Psoas muscle (tissue), 8 donors: ENCODE data around the gene IL1R1. TPM values are rescaled to one million over a fixed set of nuclear protein-coding genes. Genes with fewer than 3 reads are reported as not detected.

Experiments
- ATAC-seq, 4 donors: fragments of 200-7000 bp; cut with Tn5 transposase; one replicate each; pipeline ENCODE4 v1.9.1; 2020; ENCODE audit warnings: moderate library complexity in 3 of 4, mild to moderate bottlenecking in 2 of 4
- DNase-seq, 2 donors: peaks; one replicate each; pipeline ENCODE4 v3.0.0-alpha.2; 2020
- H3K27ac ChIP-seq: fragments of 200-600 bp; one replicate; pipeline ENCODE4 v1.8.0; 2022
- H3K27me3 ChIP-seq, 3 donors: fragments of 200-600 bp in 1 of 3; one replicate each; pipeline versions ENCODE4 v1.6.1 to v1.8.0; 2013 to 2022; ENCODE audit warnings: low read length in 2 of 3, mild to moderate bottlenecking in 2 of 3, moderate library complexity in 1 of 3; ENCODE audit not compliant: insufficient read depth in 3 of 3
- H3K36me3 ChIP-seq, 2 donors: fragments of 200-600 bp in 1 of 2; one replicate each; pipeline versions ENCODE4 v1.6.1 to v1.8.0; 2013 to 2022; ENCODE audit warnings: low read depth in 1 of 2, mild to moderate bottlenecking in 1 of 2, moderate library complexity in 1 of 2; ENCODE audit not compliant: insufficient read depth in 1 of 2
- H3K4me1 ChIP-seq: fragments of 200-600 bp; one replicate; pipeline ENCODE4 v1.8.0; 2022
- H3K4me3 ChIP-seq: fragments of 200-600 bp; one replicate; pipeline ENCODE4 v1.8.0; 2022; ENCODE audit warnings: mild to moderate bottlenecking
- H3K9me3 ChIP-seq: fragments of 200-600 bp; one replicate; pipeline ENCODE4 v1.8.0; 2022
- WGBS, 3 donors: extraction: QIAGEN DNeasy Blood & Tissue Kit; methylation state at CpG; one replicate each; pipeline versions ENCODE4 v1.1.6 to v1.1.7; 2013; 5-methylcytosine and 5-hydroxymethylcytosine counted together
- intact Hi-C, 2 donors: fragments of 100-400 bp; cut with DNase I; formaldehyde crosslinking; loops; one replicate each; pipeline versions ENCODE4 v1.11.0 to v1.14.2; 2022
- polyA plus RNA-seq, 3 donors: library from polyadenylated mRNA; stranded (reverse); fragments of 200-250 nt; gene quantifications; one replicate each; pipeline ENCODE4 v1.2.3, GENCODE V29; 2013
- total RNA-seq, 4 donors: library from RNA; stranded (reverse); fragmentation: NEBNext Ultra II Directional in 2 of 4; extraction: Animal tissue kit (Norgen Biotek cat#: 25700) in 2 of 4; gene quantifications; one replicate each; pipeline versions ENCODE4 v1.2.1 to v1.2.4, GENCODE V29; 2021 to 2023
- TF ChIP-seq, protein P1 (sequence below): fragments of 200-600 bp; IDR thresholded peaks from one replicate; pipeline ENCODE4 v1.8.0; 2022; ENCODE audit warnings: antibody characterized with exemption
- donor health status: healthy with polysubstance abuse.
- donor health status: DM: no; HTN: no; CAD: no; lungs with moderate emphysema.
- donor health status: Bipolar disorder and iron deficiency.
- donor health status: healthy.
- donor health status: DM: yes; HTN: yes; CAD: no.
- donor health status: DM: no; HTN: no; CAD: no.
- donor health status: DM: no; HTN: no; CAD: no.
- donor health status: DM: yes; HTN: yes; CAD: no.

The IL1R1 gene
- total and polyA plus RNA-seq, 7 donors: 10.4 to 39.8 (median 15.9) TPM

DNA sequence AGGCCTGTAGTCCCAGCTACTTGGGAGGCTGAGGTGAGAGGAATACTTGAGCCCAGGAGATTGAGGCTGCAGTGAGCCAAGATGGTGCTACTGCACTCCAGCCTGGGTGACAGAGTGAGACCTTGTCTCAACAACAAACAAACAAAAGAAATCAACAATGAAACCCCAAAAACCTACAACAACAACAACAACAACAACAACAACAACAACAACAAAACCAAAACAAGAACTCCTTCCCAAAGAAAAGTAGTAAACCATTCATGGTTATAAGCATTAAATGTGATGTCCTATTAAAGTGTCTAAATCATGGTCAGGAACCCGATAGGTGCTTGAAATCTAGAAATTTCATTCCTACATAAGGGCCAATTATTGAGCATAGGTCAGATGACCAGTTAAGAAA is 13.5 kb upstream of the IL1R1 start:
- WGBS, 3 donors: 93 to 96% (median 96%) methylated on average over 1 of the region's 1 CpG
- TF ChIP-seq, protein P1, sequence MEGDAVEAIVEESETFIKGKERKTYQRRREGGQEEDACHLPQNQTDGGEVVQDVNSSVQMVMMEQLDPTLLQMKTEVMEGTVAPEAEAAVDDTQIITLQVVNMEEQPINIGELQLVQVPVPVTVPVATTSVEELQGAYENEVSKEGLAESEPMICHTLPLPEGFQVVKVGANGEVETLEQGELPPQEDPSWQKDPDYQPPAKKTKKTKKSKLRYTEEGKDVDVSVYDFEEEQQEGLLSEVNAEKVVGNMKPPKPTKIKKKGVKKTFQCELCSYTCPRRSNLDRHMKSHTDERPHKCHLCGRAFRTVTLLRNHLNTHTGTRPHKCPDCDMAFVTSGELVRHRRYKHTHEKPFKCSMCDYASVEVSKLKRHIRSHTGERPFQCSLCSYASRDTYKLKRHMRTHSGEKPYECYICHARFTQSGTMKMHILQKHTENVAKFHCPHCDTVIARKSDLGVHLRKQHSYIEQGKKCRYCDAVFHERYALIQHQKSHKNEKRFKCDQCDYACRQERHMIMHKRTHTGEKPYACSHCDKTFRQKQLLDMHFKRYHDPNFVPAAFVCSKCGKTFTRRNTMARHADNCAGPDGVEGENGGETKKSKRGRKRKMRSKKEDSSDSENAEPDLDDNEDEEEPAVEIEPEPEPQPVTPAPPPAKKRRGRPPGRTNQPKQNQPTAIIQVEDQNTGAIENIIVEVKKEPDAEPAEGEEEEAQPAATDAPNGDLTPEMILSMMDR: no peak
- intact Hi-C loops: no loop called here
- Histone ChIP-seq H3K4me1 (no peaks in the 10 kb centered on the region), H3K36me3 (no peaks in the 10 kb centered on the region), H3K27ac (no peak overlapping the region), H3K4me3 (no peak overlapping the region), H3K9me3 (no peaks in the 10 kb centered on the region), H3K27me3 (no peaks in the 10 kb centered on the region)
- ATAC-seq (no peak), DNase-seq (no peak)

DNA sequence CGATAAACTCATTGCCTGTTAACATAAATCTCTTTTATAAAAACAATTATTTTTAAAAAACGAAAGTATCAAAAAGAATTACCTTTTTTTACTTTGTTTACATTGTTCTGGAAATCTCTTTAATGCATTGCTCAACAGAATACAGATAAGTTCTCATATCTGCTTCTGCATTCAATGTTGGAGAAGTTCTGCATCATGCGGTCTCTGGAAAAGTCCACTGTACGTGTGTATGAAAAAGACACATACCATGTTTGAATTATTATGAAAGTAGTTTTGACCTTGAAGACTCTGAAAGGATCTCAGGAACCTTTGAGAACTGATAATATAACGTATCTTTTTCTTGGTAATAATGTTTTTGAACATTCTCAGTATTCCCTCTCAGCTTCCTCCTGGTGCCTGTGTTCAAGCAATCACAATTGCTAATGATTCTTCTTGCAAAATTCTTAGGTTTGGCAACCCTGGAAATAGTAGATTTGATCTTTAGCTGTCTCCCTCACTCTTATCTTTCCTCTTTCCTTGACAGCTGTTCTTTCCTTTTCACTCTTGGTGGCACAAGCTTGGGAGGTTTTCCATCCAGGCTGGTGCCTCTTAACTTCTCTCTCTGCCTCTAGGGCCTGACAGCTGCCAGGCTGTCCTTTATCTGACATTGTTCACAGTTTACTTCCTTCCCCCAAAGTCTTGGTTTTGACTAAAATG is 12.4 kb upstream of the IL1R1 start:
- WGBS, 3 donors: 86 to 89% (median 88%) methylated on average over 5 of the region's 5 CpGs
- H3K4me3 ChIP-seq: no peak overlapping the region
- TF ChIP-seq, protein P1: no peak
- no peaks in the 10 kb centered on the region for H3K36me3 ChIP-seq
- H3K27me3 ChIP-seq: no peaks in the 10 kb centered on the region
- no peaks in the 10 kb centered on the region for H3K9me3 ChIP-seq
- intact Hi-C loops: no loop called here
- DNase-seq (no peak), ATAC-seq (no peak)
- H3K27ac ChIP-seq: no peak overlapping the region
- no peaks in the 10 kb centered on the region for H3K4me1 ChIP-seq

DNA sequence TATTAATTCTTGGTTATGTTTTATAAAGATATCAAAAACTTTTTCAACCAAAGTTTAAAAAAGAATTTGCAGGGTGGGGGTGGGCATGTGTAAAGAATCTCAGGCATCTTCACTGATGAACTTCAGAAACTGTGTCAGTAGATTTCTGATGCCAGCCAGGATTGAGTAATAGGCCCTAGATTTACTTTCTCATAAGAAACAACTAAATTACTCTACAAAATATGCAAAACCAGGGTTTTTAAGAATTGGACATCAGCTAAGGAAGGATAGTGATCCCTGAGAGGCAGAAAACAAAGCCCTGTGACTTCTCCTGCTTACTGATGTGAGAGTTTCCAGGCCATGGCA is 11.9 kb upstream of the IL1R1 start:
- no peak overlapping the region for H3K4me3 ChIP-seq
- ATAC-seq: no peak
- H3K9me3 ChIP-seq: no peaks in the 10 kb centered on the region
- TF ChIP-seq, protein P1: no peak
- no peaks in the 10 kb centered on the region for H3K27me3 ChIP-seq
- no peak overlapping the region for H3K27ac ChIP-seq
- no peak for DNase-seq
- H3K4me1 ChIP-seq: no peaks in the 10 kb centered on the region
- intact Hi-C loops: no loop called here
- no peaks in the 10 kb centered on the region for H3K36me3 ChIP-seq

DNA sequence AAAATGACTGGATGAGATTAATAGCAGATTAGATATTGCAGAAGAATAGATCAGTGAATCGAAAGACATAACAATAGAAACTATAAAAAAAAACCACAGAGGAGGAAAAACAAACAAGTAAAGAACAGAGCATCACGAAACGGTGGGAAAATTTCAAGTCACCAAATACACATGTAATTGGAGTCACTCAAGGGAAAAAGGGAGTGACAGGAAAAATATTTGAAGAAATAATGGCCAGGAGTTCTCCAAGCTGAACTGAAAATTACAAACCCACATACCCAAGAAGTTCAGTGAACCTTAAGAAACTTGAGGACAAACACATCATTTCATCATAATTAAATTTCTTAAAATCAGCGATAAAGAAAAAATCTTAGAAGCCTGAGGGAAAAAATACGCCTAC is 11.0 kb upstream of the IL1R1 start:
- TF ChIP-seq, protein P1: no peak
- H3K4me1 ChIP-seq: no peaks in the 10 kb centered on the region
- no peaks in the 10 kb centered on the region for H3K27me3 ChIP-seq
- 75 to 83% (median 79%) methylated on average over 5 of the region's 5 CpGs for WGBS, 3 donors
- H3K36me3 ChIP-seq: no peaks in the 10 kb centered on the region
- H3K9me3 ChIP-seq: no peaks in the 10 kb centered on the region
- intact Hi-C loops: no loop called here
- H3K4me3 ChIP-seq: no peak overlapping the region
- DNase-seq (no peak), ATAC-seq (no peak)
- H3K27ac ChIP-seq: no peak overlapping the region

DNA sequence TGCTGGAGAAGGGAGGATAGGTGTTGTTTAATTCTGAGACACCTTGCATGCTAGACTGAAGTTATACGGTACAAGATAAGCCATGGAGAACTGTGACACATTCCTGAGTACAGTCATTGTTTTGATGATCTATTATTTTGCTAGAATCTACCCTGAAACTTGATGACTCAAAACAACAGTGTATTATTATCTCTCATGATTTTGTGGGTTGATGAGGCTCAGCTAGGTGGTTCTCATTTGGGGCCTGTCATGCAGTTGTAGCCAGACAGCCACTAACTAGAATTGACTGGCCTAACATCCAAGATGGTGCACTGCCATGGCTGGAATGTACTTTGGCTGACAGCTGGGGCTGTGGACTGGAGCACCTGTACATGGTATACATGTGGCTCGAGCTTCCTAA is 5.4 kb upstream of the IL1R1 start:
- intact Hi-C loops: no loop called here
- no peak for ATAC-seq

More for the DNA sequence above, 5.4 kb upstream of the IL1R1 start:
- Histone ChIP-seq H3K27me3 (no peaks in the 10 kb centered on the region), H3K4me3 (no peak overlapping the region), H3K36me3 (no peaks in the 10 kb centered on the region), H3K4me1 (peaks cover 7% of the 10 kb centered on the region), H3K9me3 (no peaks in the 10 kb centered on the region), H3K27ac (no peak overlapping the region)
- DNase-seq: no peak
- WGBS, 3 donors: 90 to 96% (median 91%) methylated on average over 2 of the region's 2 CpGs
- TF ChIP-seq, protein P1: no peak
